NCI-H1417 (cell line): Measurements from ENCODE around the gene MORC2.

Experiments
- DNase-seq, 3 experiments: peaks; one replicate each; lab custom pipeline; 2025; lab: John Stamatoyannopoulos, UW

MORC2 gene

DNA sequence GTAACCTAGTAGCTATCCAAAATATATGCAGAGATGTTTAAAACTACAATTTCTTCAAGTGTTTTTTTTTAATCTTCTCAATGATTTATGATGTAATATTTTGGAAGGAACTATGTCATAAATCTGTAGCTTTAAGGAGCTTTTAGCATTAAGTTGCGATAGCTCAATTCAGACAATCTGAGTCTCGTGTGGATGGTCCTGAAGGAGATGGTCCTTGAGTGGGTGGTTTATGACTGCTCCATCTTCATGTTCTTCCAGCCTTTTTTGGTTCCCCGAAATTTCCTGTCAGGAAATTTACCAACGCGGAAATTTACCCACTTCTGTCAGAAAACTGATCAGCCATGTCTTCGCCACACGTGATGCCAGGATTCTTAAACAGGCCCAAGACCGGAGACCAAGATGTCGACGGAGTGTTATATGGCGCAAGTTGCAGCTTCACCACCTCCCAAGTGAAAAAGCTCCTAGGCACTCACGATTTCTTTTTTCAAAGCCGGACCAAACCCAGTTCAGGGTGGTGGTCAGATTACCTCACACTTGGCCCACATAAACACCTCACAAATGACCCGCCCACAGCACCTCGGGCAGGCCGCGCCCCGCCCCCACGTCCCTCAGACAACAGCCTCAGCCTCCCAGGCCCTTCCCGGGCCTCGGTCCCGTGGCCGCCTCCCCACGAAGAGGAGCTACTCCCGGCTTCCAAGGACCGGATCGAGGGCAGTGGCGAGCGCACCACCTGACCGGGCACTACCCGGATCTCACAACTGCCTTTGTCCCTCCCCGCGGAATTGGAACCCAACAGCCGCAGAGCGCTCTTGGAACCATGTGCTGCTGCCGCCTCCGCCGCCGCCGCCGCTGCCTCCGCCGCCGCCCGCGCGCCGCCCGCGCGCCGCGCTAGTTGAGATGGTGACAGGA lies at the start of gene MORC2:
MORC2 (minus strand) TSS at position 760 of the 909 bp plus-strand sequence. CDS start 885 bp downstream, outside the sequence.
- peak in 1 of 3 experiments; percentile 52 for DNase-seq

DNA sequence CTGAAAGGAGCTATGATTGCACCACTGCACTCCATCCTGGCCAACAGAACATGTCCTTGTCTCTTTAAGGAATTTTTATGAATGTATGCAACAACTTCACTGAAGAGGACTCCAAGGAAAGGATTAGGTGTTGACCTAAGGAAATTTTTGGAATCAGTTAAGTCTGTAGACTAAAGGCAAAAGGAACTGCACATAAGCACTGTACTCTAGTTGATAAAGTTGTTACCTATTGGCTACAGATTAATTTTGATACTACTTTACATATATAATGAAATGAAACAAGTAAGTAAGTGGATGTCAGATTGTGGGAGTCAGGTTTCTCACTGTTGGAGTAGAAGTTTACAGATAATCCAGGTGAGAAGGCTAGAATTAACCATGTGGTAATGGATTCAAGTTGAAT lies 37.0 kb upstream of the MORC2 start:
- DNase-seq, result no peak

GRCh38 chr22:31001124-31001770 lies 32.7 kb upstream of the MORC2 start:
- DNase-seq, result no peak

DNA sequence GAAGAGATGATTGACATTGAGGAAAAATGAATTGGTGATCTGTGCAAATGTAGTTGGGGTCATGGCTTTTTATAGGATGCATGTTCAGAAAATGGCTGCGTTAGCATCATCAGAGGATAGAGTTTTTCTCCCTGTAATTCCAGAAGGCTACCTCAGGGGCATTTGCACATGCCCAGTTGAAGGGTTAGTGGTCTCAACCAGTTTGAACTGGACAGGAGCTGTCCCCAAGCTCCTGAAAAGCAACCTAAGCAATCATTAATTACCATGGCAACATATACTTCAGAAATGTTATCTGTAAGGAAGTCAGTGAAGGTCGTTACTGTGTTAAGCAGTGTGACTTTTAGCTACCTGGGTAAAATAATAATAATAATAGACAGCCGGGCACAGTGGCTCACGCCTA lies 29.8 kb upstream of the MORC2 start:
- DNase-seq, result no peak

DNA sequence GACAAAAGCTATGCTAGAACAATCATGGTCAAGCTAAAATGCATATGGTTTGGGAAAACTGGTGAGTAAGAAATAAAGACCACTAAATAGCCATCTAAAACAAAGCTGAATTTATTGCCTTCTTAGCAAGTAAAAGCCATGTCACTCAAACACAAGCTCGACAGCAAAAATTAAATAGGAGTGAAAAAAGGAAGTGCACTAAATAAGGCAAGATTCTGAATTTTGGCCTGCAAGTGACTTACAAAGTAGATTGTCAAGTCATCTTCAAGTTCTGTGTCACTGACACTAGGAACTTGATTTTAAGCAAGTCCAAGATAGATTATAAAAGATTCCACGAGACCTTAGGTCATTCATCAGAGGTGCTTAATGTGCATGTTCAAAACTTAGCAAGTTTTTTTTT lies 27.9 kb upstream of the MORC2 start:
- no peak for DNase-seq

DNA sequence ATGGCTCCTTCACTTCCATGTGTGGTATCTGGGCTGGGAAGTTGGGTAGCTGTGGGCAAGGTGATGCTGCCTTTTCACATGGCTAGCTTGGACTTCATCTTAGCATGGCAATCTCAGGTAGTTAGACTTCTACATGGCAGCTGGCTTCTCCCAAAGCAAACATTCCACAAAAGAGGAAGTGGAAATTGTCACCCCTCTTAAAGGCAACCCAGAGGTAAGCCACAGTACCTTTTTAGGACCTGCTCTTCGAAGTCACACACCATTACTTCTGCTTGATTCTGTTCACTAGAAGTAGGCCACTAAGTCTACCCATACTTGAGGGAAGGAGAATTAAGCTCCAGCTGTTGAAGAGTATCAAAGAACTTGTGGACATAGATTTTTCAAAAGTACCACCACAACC lies 26.4 kb upstream of the MORC2 start:
- no peak for DNase-seq

GRCh38 chr22:30992565-30992964 lies 24.0 kb upstream of the MORC2 start:
- no peak for DNase-seq

DNA sequence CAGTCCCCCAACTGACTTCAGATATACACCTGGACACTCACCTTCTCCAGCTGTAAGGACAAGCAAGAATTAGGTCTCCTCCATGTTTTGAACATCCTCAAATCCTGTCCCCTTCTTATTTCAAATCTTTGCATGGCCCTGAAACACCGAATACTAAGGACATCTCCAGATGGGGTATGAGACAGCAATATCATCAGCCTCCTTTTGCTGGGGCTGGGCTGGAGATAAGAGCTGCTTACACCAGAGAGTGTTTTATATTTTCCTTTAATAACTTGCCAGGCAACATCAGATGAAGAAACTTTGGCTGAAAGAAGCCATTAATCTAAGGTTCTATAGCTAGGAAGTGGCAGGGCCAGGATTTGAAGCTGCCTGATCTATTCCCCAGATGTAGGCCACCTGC lies 22.1 kb upstream of the MORC2 start:
- no peak for DNase-seq

GRCh38 chr22:30989474-30989873 lies 20.9 kb upstream of the MORC2 start:
- DNase-seq, result no peak

DNA sequence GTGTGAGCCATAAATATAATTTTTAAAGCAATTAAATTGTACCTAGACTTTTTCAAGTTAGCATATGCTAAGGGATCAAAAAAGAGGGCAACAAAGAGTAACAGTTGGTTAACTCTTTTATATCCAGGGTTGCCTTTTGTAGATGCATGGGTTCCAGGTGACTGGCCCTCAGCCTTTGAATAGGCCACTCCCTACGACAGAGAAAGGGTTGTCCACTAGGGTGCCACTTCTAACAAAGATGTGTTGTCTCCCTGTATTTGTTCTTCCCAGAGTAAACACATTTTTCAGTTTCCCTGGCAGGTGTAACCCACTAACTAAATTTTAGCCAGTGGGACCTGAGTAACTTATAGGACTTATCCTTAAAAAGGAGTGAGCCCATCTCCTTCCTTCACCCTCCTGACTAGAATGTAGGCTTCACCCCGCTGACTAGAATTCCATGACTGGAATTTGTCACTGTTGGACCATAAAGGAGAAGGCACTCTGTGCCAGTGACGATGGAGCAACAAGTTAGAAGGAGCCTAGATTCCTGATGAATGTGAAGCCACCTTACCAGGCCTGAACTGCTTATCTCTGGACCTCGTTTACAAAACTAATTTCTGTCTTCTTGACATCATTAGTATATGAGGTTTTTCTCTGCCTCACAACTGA lies 17.1 kb upstream of the MORC2 start:
- DNase-seq, result peak in 1 of 3 experiments; percentile 28

DNA sequence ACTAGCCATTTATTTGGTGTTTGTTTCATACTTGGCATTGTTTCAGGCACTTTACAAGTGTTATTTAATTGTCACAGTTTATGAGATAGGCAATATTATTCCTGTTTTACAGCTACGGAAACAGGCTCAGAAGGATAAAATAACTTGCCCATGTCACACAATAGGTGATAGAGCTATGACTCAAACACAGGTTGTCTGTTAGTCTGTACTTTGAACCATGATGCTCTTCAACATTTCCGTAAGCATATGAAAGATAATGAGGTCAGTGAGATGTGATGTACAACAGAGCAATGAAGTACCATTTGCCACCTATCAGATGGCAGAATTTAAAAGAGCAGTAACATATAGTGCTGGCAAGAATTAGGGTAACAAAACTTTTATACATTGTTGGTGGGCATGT lies 15.7 kb upstream of the MORC2 start:
- no peak for DNase-seq

DNA sequence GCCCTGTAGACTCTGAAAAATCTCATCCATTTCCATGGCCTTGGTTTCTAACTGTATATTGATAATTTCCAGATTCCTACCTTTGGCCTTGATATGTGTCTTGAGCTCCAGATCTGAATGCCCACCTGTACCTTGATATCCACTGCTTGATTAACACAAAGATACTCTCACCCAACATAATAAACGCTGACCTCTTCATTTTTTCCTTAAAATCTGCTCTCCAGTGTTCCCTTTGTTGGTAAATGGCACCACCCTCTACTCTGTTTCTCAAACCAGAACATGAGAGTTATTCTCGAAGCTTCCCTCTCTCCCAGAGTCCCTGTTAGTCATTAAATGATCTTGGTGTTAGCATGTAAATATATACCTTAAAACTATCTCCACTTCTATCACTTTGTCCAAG lies 13.9 kb upstream of the MORC2 start:
- DNase-seq, result no peak

- no peak for DNase-seq
Observed at GRCh38 chr22:30979932-30980331, 11.4 kb upstream of the MORC2 start.

DNA sequence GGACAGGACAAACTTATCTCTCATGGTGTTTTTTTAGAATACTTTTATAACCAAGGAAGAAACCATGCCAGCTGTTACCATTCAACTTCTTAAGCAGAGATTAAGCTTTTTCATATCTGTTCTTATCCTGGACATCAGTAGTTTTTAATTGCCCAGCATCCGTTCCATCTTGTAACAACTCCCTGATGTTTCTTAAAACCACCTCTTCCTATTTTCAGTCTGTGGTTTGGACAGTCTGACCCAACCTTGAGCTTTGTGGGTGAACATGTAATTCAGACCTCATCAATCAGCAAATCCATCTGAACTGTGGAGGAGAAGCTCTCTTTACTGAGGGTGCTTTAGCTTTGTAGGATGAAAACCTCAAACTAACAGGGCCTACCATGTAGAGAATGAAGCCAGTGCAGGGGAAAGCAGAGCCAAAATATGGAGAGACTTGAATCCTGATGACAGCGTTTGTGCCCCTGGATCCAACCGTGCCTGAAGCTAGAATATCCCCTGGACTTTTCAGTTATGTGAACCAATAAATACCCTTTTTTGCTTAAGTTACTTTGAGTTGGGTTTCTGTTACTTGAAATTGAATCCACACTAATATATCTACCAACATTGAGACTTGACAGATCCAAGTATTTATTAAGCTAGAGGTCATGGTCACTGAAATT lies 9.9 kb upstream of the MORC2 start:
- no peak for DNase-seq

- DNase-seq, result peak in 1 of 3 experiments; percentile 17
Observed at GRCh38 chr22:30970356-30970746, 1.8 kb upstream of the MORC2 start.

DNA sequence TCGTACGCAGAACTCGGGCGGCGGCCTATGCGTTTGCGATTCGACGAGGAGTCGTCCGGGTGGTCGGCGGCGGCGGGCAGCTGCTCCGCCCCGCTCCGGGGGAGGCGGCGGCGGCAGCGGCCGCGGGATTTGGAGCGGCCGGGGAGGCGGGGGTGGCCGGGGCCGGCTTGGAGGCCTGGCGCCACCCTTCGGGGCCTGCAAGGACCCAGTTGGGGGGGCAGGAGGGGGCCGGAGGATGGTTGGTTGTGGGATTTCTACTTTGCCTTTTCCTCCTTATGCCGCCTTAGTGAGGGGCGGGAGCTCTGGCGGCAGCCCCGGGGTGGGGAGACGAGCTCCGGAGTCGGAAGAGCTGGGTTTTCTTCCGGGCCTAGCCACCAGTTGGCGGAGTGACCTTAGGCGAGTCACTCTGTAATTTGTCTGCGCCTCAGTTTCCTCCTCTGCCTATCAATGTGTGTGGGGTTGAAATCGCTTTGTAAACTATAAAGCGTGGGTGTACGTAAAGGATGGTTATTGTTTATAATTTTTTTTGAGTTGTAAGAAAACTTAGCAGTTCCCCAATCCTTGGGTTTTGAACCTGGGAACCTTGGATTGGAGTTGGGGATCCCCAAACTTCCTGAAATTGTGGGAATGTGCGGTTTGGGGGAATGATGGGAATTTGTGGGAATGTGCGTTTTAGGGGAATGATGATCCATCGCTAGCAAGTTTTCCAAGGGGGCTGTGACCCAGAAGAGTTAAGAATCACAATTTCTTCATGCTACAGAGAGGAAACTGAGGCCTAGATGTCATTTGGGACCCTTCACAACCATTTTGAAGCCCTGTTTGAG lies 1.2 kb upstream of the MORC2 start:
- DNase-seq, result no peak

- DNase-seq, result peak; percentile 88 to 97 (median 92)
Observed at GRCh38 chr22:30968924-30969531, 454 bp upstream of the MORC2 start, which contains the start of gene TUG1. Gene TUG1 (plus strand): TSS chr22:30969265.

GRCh38 chr22:30964858-30965257 lies 3.7 kb downstream of the MORC2 start:
- DNase-seq, result no peak

DNA sequence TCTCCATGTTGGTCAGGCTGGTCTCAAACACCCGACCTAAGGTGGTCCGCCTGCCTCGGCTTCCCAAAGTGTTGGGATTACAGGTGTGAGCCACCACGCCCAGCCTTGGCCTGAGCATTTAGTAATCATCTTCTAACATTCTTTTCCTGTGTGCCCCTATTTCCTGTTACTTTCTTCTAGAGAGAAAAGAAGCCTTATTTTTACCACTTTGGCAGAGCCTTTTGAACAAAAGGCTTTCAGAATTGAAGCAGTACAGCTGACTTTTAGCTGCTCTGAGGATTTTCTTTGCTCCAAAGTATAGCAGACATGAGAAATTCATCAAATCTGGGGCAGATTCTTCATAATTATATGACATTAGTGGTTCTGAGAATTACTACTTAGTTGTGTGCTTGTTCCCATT lies 13.4 kb downstream of the MORC2 start:
- DNase-seq, result no peak

GRCh38 chr22:30953206-30953605 lies 15.4 kb downstream of the MORC2 start:
- no peak for DNase-seq
